Measurements from ENCODE around the gene CARMIL1. TPM values are rescaled to one million over a fixed set of nuclear protein-coding genes. Genes with fewer than 3 reads are reported as not detected.

Gene CARMIL1
- total and polyA plus RNA-seq, 2 of the 8 experiments (the other 6 are each of a cell fraction or from before 2014, with no cell fraction given): 20.3 to 40.4 TPM

DNA sequence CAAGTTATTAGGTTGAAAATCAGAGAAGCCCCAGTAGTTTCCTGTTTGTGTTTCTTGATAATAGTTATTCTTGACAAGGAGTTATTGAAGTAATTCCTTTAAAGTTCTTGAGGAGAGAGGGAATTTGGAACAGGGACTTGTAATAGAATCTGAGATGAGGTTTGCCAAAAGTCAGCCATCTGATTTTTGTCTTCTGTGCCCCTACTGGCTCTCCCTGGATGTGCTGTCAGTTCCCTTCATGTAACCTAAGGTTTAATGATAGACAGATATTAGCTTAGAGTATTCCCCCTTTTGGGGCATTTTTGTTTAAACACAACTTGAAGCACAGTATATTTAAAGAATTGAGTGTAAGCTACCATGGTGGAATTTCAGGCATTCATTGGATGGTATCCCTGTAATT is 71.4 kb downstream of the CARMIL1 start:
- Histone ChIP-seq H3K36me3 (ENCODE audit: control insufficient read depth in 2 of 4, insufficient read depth in 4 of 4, low read length in 3 of 4) (no peaks in the 10 kb centered on the region), H3K79me2 (ENCODE audit: control insufficient read depth in 1 of 2, insufficient read depth in 2 of 2, low read length in 2 of 2) (peaks cover 0 to 83% of the 10 kb centered on the region in 2 experiments; a peak in 3 of 4 replicates), H4K20me1 (replicated peaks in 1 of 2; ENCODE audit: control insufficient read depth in 1 of 2, insufficient read depth in 2 of 2, low read length in 2 of 2) (peaks cover 0 to 2% of the 10 kb centered on the region in 2 experiments), H3K18ac (ENCODE audit: extremely low read depth, low read length) (no peak overlapping the region), H3K4me2 (ENCODE audit: insufficient read depth in 1 of 2, low read depth in 2 of 2, low read length in 2 of 2) (no peak overlapping the region), H2BK20ac (ENCODE audit: low read length) (no peak overlapping the region), H3K27ac (ENCODE audit: low read depth, low read length) (no peak overlapping the region), H3K9me3 (ENCODE audit: insufficient read depth in 2 of 2, low read depth in 1 of 2, low read length in 1 of 2) (no peaks in the 10 kb centered on the region), H2AFZ (ENCODE audit: low read length) (no peak overlapping the region), H2BK120ac (replicated peaks; ENCODE audit: low read depth, low read length) (no peak overlapping the region), H3K27me3 (replicated peaks in 1 of 4; ENCODE audit: control insufficient read depth in 3 of 4, extremely low read depth in 1 of 4, insufficient read depth in 3 of 4, low read length in 3 of 4) (no peaks in the 10 kb centered on the region), H3K56ac (replicated peaks; ENCODE audit: insufficient read length, low read depth, low read length) (no peak overlapping the region), H2BK5ac (ENCODE audit: low read depth, low read length) (no peak overlapping the region), H4K8ac (ENCODE audit: extremely low read depth, insufficient read depth, low read length) (no peak overlapping the region), H3K4ac (replicated peaks; ENCODE audit: insufficient read length, low read depth, low read length) (no peak overlapping the region), H2AK5ac (ENCODE audit: low read depth, low read length) (no peak overlapping the region), H3K4me1 (replicated peaks in 1 of 4; ENCODE audit: control insufficient read depth in 3 of 4, insufficient read depth in 4 of 4, low read length in 3 of 4) (peaks cover 3 to 4% (median 3%) of the 10 kb centered on the region in 4 experiments; a peak in 4 of 7 replicates), H4K91ac (replicated peaks; ENCODE audit: insufficient read length, low read length) (no peak overlapping the region), H3K23me2 (ENCODE audit: low read depth, low read length) (no peaks in the 10 kb centered on the region), H3K9ac (replicated peaks in 1 of 4; ENCODE audit: extremely low read depth in 1 of 4, low read depth in 3 of 4, low read length in 3 of 4) (no peak overlapping the region), H3K79me1 (ENCODE audit: low read depth, low read length) (peaks cover 2% of the 10 kb centered on the region; the same call in 1 of the 2 replicates), H2BK15ac (ENCODE audit: low read length) (no peak overlapping the region), H3K23ac (ENCODE audit: insufficient read length) (no peak overlapping the region), H3K14ac (ENCODE audit: insufficient read length) (no peak overlapping the region), H2BK12ac (ENCODE audit: low read depth, low read length) (no peak overlapping the region), H3K4me3 (ENCODE audit: extremely low read depth in 1 of 4, insufficient read depth in 2 of 4, low read depth in 3 of 4, low read length in 4 of 4) (no peak overlapping the region), H4K5ac (ENCODE audit: insufficient read length, low read depth, low read length) (no peak overlapping the region)
- FAIRE-seq: no peak
- DNase-seq (ENCODE audit: low read depth in 1 of 2, low spot score in 2 of 2): no peak
- ChIA-PET CTCF (ENCODE audit: partially characterized antibody) (interaction anchor here (1.0 kb wide), 1 partner anchor 63 kb away, joined by 3 read pairs; no protein-coding TSS in a partner anchor), POLR2A (ENCODE audit: partially characterized antibody) (no interaction called here)
- TF ChIP-seq CEBPB (IDR thresholded peaks at IDR 0.05; ENCODE audit: low read depth, low read length) (no peak), JUND (IDR thresholded peaks at IDR 0.05; ENCODE audit: low read length) (no peak), RFX5 (IDR thresholded peaks at IDR 0.05; ENCODE audit: borderline replicate concordance, low read depth, low read length) (no peak)

All from H1 (cell line).